AG09319 (cell line): ENCODE data around the gene HORMAD2.

Experiments
- DNase-seq: peaks from one replicate; pipeline ENCODE4 v3.0.0-alpha.2; 2010; ENCODE audit warnings: low read depth; ENCODE audit errors: extremely low read depth
- CTCF ChIP-seq: IDR thresholded peaks from 2 replicates; pipeline ENCODE4 v1.5.1; 2011; ENCODE audit warnings: low read depth, mild to moderate bottlenecking, inconsistent platforms, low read length, moderate library complexity

Gene HORMAD2

GRCh38 chr22:30224161-30224857 is 144.0 kb downstream of the HORMAD2 start:
- no peak for DNase-seq
- no peak for TF ChIP-seq CTCF

GRCh38 chr22:30225220-30225927 is 145.1 kb downstream of the HORMAD2 start:
- TF ChIP-seq CTCF: no peak
- no peak for DNase-seq

- TF ChIP-seq CTCF: no peak
- DNase-seq: no peak
Measured at GRCh38 chr22:30226192-30226832, 146.0 kb downstream of the HORMAD2 start.
